ENCODE results near the gene IQGAP3. TPM values are rescaled to one million over a fixed set of nuclear protein-coding genes. Genes with fewer than 3 reads are reported as not detected.
A peak's percentile ranks its signal among the peaks of the same experiment; 100 is the strongest.

IQGAP3 gene
- total and polyA plus RNA-seq, 7 donors, result 0.01 to 0.24 (median 0.08) TPM

- no peaks in the 10 kb centered on the region for H3K9me3 ChIP-seq
- ATAC-seq (no peak), DNase-seq (no peak)
- no peaks in the 10 kb centered on the region for H3K36me3 ChIP-seq (ENCODE audit: insufficient read depth in 1 of 2, low read depth in 1 of 2)
- H3K4me3 ChIP-seq, result no peak overlapping the region
- intact Hi-C loops (cut with DNase I), result no loop called here
- no peak overlapping the region for H3K27ac ChIP-seq
- peaks cover 6% of the 10 kb centered on the region for H3K4me1 ChIP-seq
- WGBS, 3 donors, result 80 to 89% (median 88%) methylated on average over 5 of the region's 5 CpGs
- TF ChIP-seq, protein P1, sequence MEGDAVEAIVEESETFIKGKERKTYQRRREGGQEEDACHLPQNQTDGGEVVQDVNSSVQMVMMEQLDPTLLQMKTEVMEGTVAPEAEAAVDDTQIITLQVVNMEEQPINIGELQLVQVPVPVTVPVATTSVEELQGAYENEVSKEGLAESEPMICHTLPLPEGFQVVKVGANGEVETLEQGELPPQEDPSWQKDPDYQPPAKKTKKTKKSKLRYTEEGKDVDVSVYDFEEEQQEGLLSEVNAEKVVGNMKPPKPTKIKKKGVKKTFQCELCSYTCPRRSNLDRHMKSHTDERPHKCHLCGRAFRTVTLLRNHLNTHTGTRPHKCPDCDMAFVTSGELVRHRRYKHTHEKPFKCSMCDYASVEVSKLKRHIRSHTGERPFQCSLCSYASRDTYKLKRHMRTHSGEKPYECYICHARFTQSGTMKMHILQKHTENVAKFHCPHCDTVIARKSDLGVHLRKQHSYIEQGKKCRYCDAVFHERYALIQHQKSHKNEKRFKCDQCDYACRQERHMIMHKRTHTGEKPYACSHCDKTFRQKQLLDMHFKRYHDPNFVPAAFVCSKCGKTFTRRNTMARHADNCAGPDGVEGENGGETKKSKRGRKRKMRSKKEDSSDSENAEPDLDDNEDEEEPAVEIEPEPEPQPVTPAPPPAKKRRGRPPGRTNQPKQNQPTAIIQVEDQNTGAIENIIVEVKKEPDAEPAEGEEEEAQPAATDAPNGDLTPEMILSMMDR (IDR thresholded peaks at IDR 0.05), result no peak
- H3K27me3 ChIP-seq (ENCODE audit: insufficient read depth in 3 of 3, low read length in 2 of 3), result no peaks in the 10 kb centered on the region
These were observed 12.5 kb downstream of the IQGAP3 start for GRCh38 chr1:156559797-156560385.

GRCh38 chr1:156559086-156559796 lies 13.1 kb downstream of the IQGAP3 start:
- TF ChIP-seq, protein P1 (IDR thresholded peaks at IDR 0.05), result no peak
- peaks cover 6% of the 10 kb centered on the region for H3K4me1 ChIP-seq
- intact Hi-C loops (cut with DNase I), result no loop called here

GRCh38 chr1:156556354-156556753 lies 16.0 kb downstream of the IQGAP3 start:
- no peaks in the 10 kb centered on the region for H3K27me3 ChIP-seq (ENCODE audit: insufficient read depth in 3 of 3, low read length in 2 of 3)
- H3K4me1 ChIP-seq, result peaks cover 6% of the 10 kb centered on the region
- no peak overlapping the region for H3K27ac ChIP-seq
- DNase-seq (no peak), ATAC-seq (peak; percentile 69 to 89 (median 82))
- H3K4me3 ChIP-seq, result no peak overlapping the region
- no peaks in the 10 kb centered on the region for H3K36me3 ChIP-seq (ENCODE audit: insufficient read depth in 1 of 2, low read depth in 1 of 2)
- intact Hi-C loops (cut with DNase I), result no loop called here
- 57 to 69% (median 59%) methylated on average over 9 of the region's 9 CpGs for WGBS, 3 donors
- no peaks in the 10 kb centered on the region for H3K9me3 ChIP-seq
- TF ChIP-seq, protein P1 (IDR thresholded peaks at IDR 0.05), result no peak

More at GRCh38 chr1:156559086-156559796, 13.1 kb downstream of the IQGAP3 start:
- Histone ChIP-seq H3K36me3 (ENCODE audit: insufficient read depth in 1 of 2, low read depth in 1 of 2) (no peaks in the 10 kb centered on the region), H3K4me3 (no peak overlapping the region), H3K27me3 (ENCODE audit: insufficient read depth in 3 of 3, low read length in 2 of 3) (no peaks in the 10 kb centered on the region), H3K27ac (no peak overlapping the region), H3K9me3 (no peaks in the 10 kb centered on the region)
- 78 to 89% (median 88%) methylated on average over 7 of the region's 8 CpGs for WGBS, 3 donors
- no peak for DNase-seq
- no peak for ATAC-seq

GRCh38 chr1:156555715-156556114 lies 16.6 kb downstream of the IQGAP3 start:
- Histone ChIP-seq H3K9me3 (no peaks in the 10 kb centered on the region), H3K27me3 (ENCODE audit: insufficient read depth in 3 of 3, low read length in 2 of 3) (no peaks in the 10 kb centered on the region), H3K36me3 (ENCODE audit: insufficient read depth in 1 of 2, low read depth in 1 of 2) (no peaks in the 10 kb centered on the region), H3K4me1 (peaks cover 6% of the 10 kb centered on the region), H3K4me3 (no peak overlapping the region), H3K27ac (no peak overlapping the region)
- TF ChIP-seq, protein P1 (IDR thresholded peaks at IDR 0.05), result no peak
- WGBS, 3 donors, result 47 to 83% (median 75%) methylated on average over 2 of the region's 2 CpGs
- intact Hi-C loops (cut with DNase I), result no loop called here
- ATAC-seq (peak in 3 of 4 donors; percentile 3 to 13 (median 9)), DNase-seq (no peak)

Data from psoas muscle (tissue), 8 donors.